NCI-H524 (cell line): Measurements from ENCODE around the gene AGAP1.
A peak's percentile ranks its signal among the peaks of the same experiment; 100 is the strongest.

Experiments
- DNase-seq, 2 experiments: peaks; one replicate each; lab custom pipeline; 2025; lab: John Stamatoyannopoulos, UW

AGAP1 gene

DNA sequence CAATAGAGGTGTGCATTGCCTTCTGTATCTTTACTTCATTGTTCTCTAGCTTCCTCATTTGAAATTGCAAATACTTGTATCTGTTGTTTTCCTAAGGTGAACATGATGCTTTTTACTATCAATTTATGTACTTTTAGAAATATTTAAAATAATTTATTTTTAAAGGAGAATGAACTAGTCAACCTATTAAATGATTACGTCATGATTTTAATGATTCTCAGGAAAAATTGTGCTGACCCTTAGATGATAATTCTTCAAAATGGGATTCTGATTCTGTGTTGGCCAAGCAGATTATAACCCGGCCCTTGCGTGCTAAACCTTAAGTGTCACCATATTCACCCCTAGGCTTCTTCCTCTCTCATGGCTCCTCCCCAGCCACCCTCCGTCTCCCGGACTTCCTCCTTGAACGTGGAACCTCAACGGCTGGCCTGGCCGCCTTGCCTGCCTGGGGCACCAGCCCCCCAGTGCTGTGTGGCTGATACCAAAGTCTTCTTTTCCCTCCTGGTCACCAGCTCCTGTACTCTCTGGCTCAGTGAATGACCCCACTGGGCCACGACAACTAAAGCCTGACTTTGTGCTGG lies 382.3 kb downstream of the AGAP1 start:
- DNase-seq: no peak

DNA sequence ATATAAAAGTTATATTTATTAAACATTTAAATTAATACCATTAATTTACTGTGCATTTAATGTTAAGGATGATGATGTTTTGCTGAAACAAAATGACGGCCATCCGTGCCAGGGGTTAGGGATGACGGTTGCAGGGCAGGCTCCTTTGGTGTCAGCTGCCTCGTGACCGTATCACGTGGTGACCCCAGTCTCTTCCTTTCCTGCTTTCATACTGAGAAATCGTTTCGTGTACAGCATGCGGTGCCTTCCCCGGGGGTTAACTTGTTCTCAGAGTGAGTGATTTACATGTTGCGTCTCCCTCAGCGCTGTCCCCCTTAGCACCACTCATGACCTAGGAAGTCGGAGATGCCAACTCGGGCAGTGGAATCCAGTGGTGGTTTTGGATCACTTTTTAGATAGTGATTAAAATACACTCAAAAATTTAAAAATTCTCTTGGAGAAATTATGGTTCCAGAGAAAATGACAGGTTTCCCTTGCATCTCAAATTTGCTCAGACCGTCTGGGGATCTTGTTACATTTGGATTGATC lies 383.5 kb downstream of the AGAP1 start:
- DNase-seq: no peak

DNA sequence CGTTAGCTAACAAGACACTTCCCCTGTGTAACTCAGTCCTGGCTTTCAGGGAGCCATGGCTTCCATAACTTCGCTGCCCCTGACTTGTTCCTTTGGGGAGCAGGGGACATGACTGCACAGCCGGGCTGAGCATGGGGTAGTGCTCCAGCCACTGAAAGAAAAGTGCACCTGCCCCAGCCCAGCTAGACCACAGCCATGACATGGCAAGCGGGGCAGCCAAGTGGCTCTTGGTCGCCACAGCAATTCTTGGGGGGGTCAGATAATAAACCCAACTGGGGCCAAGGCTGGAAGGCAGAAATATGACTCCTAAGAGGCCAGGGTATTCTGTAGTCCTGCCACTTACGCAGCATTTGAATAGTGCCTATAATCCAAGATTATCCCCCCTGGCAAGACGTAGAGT lies 385.3 kb downstream of the AGAP1 start:
- DNase-seq: no peak

DNA sequence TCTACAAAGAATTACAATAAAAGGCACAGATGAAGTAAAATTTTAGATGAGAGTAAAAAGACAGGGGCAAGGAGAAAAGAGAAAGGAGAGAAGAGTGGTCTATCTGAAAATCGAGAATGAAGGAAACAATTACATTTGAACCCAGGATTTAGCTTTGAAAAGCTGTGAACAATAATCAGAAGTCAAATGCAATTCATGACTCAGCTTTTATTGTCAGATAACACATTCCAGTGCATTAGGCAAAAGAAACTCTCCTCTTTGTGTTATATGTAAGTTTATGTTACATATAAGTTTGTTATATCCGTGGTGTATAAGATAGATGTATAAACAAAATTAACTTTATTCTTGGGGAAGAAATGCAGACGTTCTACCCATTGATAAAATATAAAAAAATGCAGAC lies 389.8 kb downstream of the AGAP1 start:
- no peak for DNase-seq

DNA sequence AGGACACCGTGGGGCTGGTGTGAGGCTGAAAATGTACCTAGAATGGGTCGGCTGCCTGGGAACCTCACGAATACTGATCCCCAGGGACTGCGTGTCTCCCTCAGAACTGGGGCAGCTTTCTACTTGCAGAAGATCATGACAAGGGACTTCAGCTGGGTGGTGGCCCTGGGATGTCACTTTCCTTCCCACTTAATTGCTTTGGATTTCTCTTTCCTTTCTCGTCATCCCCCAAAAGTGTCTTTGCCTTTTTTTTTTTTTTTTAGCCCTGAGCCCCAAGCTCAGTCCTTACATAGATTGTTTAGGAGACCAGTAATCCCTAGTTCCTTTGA lies 395.4 kb downstream of the AGAP1 start:
- no peak for DNase-seq

DNA sequence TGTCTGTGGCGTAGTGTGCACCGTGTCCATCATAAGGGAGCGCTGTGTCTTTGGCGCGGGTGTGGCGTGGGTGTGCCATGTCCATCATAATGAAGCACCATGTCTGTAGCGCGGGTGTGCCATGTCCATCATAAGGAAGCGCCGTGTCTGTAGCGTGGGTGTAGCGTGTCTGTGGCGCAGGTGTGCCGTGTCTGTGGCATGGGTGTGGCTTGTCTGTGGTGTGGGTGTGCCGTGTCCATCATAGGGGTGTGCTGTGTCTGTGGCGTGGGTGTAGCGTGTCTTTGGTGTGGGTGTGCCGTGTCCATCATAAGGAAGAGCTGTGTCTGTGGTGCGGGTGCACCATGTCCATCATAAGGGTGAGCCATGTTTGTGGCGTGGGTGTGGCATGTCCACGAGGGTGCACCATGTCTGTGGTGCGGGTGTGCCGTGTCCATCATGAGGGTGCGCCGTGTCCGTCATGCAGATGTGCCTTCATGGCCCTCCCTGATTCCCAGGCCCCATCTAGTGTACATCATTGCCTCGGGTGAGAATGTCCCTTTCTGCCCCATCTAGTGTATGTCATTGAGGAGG lies 399.4 kb downstream of the AGAP1 start:
- DNase-seq: no peak

DNA sequence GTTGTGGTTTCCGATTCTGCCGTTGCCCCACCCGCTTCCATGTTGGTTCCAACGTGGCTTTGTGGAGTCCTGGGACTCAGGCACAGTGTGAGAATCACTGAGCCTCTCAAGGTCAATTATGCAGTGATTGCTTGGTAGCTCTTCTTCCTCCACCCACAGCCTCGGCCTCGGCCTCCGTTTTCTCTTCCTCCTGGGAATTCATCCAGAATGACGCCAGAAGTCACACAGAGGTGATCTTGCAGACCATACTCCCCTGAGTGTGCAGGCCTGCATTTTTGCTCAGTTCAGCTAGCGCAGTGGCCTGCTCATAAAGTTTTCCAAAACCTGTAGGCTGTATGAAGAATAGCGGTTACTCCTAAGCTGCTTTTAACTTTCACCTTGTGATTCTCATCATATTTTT lies 401.0 kb downstream of the AGAP1 start:
- DNase-seq: no peak

DNA sequence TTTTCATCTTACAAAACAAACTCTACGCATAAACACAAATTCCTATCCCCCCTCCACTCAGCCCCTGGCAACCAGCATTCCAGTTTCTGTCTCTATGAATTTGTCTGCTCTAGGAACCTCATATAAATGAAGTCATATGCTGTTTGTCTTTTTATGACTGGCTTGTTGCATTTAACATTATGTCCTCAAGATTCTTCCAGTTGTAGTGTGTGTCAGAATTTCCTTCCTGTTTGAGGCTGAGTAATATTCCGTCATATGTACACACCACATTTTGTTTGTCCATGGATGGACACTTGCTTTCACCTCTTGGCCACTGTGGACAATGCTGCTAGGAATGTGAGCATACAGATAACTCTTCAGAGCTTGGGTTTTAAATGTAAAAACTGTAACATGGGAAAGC lies 402.2 kb downstream of the AGAP1 start:
- DNase-seq: no peak

DNA sequence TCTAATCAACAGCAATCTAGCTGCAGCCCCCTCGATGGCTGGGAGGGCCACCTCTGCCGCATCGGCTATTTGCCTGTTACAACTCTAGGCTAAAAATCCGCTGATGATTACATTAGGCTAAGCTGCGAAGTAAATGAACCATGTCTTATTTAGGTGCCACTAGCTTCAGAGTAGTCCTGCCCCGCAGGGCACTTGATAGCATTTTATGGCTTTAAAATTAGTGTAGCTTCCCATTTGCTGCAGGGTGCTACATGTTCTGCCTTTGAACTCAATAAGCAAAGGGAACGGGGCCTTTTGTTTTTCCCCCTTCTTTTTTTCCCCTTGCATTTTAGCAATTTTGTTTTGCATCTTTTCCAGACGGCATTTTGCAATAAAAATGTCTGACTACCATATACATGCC lies 404.1 kb downstream of the AGAP1 start:
- DNase-seq: no peak

DNA sequence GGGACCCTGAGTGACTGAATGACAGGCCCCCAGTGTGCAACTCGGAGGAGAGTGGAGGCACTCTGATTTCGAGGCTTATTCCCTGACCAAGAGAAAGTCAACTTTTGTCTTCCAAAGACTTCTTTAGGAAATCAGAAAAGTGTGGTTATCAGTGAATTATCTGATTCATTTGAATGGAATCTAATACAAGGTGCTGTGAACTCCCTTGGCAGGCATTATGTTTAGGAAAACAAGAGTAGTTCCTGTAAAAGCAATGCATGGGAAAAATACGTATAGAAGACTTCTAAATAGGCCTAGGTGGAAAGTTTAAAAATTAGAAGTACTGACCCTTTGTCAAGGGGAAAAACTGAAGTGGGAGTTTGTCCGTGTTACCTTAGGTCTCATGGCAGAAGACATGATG lies 404.9 kb downstream of the AGAP1 start:
- no peak for DNase-seq

DNA sequence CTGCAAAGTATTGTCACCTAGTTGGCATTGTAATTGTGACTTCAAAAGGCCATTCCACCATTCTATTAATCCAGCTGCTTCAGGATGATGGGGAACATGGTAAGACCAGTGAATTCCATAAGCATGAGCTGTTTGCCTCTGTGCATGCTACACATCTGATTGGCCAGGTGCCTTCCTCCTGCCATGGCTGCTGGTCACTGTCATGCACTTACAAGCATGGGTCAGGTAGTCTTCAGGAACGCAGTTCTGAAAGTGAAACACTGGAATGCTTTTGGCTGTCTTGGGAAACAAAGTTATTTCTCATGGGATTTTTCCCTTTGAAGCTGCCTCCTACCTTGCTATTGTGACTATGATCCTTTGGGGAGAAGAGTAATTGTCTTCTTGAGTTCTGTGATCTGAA lies 406.8 kb downstream of the AGAP1 start:
- no peak for DNase-seq

DNA sequence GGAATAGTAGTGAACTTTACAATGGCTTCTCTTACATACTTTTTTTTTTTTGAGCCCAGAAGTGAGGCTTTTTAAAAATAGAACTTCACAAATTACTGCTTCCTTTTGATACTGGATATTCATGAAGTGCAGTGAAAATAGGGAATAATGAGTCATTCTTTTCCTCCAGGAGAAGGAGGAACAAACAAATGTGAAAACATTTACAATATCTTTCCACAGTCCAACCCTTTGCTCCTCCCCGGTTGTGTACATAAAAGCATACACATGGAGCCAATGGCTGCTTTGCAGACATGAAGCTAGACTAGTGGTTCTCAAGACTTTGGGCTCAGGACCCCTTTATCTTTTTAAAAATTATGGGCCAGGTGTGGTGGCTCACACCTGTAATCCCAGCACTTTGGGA lies 407.4 kb downstream of the AGAP1 start:
- DNase-seq: no peak

DNA sequence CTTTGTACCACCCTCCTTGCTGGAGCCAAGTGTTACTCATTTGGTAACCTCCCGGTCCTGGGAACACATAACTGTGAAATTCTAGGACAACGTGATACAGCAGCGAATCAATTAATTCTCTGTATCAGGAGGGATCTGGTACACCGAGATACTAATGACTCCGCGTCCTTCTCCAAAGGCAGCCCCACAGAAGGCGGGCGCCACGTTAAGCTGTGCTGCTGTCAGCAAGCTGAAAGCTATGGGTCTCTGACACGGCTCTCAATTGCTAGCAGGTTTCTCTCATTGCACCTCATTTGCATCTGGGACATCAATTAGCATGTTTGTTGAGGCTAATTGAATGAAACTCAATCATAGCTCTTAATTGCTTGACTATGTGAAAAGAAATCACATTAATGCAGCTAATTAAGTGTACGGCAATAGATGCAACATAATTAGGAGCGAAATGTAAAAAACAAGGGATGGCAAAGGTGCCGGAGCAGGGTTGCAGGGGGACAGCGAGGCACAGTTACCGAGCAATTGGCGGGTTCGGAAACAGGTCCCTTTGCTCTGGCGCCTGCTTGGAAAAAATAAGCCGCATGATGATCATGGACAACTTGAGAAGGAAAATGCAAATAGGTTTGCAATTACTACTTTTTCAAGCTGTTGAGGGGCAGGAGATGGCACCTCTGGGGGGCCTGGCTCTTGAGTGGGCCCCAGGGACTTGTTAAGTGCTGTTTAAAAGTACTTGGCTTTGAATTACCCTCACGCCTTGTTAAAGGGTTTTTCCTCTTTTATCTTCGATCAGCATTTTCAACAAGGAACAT lies 410.1 kb downstream of the AGAP1 start:
- peak; percentile 68 to 90 for DNase-seq

DNA sequence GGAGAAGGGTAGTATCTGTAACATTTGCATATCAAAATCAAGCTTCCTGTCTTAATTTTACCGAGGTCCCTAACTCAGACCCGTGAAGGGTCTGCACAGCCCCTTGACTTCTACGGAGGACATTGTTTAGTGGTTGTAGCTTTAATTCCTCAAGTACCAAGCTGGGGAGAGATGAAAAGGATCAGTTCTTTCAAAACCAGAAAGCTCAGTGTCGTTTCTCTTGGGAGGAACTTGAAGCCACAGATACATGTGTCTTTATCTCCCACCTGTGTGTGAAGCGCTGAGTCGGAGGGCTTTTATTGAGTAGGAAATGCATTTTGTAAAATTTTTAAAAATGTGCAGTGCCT lies 410.7 kb downstream of the AGAP1 start:
- DNase-seq: peak in 1 of 2 experiments; percentile 76

DNA sequence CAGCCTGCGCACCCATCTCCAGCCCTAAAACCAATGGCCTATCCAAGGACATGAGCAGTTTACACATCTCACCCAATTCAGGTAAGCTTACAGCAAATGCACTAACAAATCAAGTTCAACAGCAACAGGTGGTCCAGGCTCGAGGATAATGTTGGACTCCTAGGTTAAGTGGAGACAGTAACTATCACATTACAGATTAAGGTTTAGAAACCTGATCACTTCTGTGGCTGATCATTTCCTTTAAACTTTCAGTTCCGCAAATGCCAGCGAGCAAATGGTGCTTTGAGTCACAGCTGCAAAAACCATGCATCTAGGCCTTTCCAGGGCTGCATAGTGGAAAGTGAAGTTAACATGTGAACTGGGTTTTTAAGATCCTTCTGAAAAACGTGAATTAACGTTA lies 415.0 kb downstream of the AGAP1 start:
- DNase-seq: peak; percentile 20 to 74

DNA sequence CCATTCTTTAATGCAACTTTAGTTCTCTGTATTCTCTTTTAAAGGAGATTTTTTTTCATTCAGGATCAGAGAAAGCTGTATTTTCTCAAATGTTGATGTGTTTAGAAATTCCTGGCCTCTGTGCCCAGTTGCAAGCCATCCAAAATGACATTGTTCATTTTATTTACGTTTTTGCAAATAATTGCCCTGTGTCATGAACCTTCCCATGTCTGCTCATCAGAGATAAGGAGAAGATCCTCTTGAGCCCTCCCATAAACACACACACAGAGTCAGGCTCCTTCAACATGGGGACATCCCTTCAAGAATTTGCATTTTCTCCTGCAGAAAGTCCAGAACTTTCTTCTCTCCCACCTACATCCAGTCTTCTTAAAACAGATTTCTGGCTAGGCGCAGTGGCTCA lies 415.5 kb downstream of the AGAP1 start:
- no peak for DNase-seq

DNA sequence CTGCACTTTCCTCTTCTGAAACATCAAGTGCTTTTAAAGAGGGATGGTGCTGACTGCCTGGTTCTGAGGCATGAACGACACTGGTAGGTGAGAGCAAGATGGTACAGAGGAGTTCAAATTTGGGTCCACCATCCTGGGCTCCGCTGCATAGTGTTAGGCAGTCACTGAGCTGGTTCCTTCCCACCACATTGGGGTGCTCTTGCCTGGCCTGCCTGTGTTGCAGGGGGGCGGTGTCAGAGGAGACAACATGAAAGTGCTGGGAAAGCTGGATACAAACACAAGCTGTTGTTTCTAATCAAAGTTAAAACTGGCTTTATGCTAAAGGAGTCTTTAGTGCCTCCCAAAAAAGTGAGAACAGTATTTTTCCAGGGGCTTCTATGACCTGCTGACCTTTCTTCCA lies 416.2 kb downstream of the AGAP1 start:
- DNase-seq: no peak

DNA sequence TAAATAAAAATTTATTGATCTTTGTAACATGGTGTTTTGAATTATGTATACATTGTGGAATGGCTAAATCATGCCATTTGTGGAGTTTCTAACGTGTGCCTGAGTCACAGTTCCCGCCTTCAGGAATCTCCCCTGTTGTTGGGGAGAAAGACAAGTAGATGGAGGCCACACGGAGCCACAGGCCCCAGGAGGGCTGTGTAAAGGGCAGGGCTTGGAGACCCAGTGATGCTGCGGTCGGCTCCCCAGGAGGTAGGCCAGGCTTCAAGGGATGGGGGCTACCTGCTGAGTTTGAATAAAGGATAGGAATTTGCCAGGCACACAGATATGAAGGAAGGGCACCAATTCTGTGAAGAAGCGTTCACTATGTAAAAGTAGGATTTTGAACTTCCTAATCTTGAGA lies 417.3 kb downstream of the AGAP1 start:
- DNase-seq: no peak

DNA sequence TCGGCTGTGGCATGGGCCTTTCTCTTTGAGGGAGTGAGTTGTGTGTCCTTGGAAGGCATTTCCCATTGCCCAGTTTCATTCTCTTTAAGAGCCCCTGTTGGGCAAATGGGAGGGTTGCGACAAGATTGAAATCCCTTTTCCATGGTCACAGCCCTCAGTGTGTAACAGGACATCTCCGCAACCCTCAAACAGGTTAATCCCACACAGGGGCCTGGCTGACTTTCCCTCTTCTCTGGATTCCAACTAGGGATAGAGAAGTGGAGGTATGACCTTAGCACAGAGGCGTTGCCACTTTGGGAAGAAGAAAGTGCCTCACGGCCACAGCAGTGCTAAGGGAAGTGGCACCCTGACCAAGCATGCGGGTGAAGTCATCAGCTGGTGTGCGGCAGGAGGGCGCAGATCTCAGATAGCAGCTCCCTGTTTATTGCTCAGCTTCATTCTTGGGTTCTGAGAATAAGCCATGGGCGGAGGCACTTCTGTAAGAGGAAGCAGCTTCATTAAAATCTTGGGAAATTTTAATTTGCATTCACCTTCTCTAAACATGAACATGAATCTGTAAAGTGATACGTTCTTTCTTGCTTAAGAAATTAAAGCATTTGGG lies 417.9 kb downstream of the AGAP1 start:
- no peak for DNase-seq

DNA sequence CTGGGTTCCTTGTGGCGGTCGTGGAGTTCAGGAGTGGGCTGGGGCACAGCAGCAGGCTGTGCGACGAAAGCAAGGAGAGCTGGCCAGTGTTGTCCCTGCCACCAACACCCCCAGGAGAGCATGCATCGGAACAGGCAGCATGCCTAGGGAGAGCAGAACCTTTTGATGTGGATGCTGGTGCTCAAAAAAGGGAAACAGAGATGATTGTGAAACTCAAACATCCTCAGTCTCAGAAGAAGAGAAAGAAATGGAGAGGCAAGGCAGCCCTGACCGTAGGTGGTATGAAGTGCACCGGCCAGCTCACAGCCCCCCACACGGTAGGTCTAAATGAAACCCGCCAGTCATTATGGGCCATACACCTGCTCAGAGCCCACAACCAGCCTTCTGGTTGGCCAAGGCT lies 420.9 kb downstream of the AGAP1 start:
- DNase-seq: no peak

DNA sequence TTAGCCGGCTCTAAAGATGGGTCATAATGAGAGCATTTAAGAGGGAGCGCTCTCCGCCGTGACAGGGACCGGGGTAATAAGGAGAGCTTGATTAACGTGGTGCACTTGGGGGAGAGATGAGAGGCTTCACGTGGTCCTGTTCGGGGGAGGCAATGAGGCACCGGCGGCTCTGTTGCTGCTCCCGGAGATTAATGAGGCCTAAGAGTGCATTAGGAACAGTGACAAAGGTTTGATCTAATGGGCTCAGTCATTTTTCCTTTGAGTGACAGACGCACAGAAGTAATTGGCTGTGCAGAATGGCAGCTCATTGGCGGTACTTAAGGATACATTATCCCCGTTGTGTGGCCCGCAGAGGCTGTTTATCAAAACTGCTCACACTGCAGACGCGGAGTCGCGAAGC lies 423.7 kb downstream of the AGAP1 start:
- DNase-seq: peak in 1 of 2 experiments; percentile 47

DNA sequence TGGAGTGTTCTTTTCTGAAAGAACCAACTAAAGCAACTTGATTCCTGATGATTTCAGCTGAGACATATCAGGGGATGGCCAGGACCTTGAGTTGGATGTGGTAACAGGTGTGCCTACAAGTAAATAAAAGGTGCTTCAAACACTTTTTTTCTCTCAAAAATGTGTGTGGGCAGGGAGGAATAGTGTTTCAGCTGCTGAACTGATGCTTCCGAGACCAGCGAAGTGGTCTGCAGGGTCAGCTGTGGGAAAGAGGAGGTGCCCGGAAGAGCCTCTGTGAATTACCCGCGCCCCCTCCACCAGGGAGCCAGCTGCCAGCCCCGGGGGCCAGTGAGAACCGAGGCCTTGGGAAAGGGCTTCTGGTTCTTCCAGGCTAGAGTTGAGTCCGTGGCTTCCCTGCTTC lies 425.0 kb downstream of the AGAP1 start:
- no peak for DNase-seq

DNA sequence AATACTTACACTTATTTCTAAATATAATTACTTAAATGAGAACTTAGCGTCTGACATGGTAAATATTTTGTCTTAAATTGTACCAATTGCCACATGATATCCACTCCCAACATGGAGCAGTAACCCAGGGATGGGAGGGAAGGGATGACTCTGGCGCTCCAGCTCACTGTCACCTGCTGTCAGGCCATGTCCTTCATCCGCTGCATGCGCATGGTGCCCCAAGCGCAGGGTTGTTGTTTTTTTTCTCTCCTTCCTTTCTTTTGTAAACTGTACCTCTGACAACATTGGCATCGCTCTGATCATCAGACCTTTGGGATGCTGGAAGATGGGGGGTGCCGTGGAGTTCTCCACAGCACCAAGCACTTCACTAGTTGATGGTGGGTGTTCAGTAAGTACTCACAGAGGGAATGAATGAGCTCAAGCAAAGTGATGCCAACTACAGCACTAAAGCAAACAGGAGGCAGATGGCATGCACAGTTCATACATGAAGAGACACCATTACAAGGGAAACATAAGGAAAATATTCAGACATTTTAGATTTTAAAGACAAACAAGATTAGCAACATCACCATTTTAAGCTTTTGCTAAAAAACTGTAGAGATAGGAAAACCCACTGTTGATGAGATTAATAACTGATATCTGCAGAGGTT lies 426.5 kb downstream of the AGAP1 start:
- DNase-seq: no peak
